NCI-H1694 treated with DMSO at 0.1 percent for 48 hours (cell line): ENCODE results near the gene TAS1R3.

Source experiments
- DNase-seq: peaks from one replicate; lab custom pipeline; 2025; lab: John Stamatoyannopoulos, UW

Gene TAS1R3

GRCh38 chr1:1324524-1325287 is 6.4 kb upstream of the TAS1R3 start, which contains the start of the genes CPTP and INTS11:
Gene CPTP (plus strand): TSS chr1:1324802. CDS start chr1:1326911, 2,109 bp downstream.
Gene INTS11 (minus strand): TSS chr1:1324660. CDS start chr1:1324608, 52 bp downstream.
- peak; percentile 64 for DNase-seq

DNA sequence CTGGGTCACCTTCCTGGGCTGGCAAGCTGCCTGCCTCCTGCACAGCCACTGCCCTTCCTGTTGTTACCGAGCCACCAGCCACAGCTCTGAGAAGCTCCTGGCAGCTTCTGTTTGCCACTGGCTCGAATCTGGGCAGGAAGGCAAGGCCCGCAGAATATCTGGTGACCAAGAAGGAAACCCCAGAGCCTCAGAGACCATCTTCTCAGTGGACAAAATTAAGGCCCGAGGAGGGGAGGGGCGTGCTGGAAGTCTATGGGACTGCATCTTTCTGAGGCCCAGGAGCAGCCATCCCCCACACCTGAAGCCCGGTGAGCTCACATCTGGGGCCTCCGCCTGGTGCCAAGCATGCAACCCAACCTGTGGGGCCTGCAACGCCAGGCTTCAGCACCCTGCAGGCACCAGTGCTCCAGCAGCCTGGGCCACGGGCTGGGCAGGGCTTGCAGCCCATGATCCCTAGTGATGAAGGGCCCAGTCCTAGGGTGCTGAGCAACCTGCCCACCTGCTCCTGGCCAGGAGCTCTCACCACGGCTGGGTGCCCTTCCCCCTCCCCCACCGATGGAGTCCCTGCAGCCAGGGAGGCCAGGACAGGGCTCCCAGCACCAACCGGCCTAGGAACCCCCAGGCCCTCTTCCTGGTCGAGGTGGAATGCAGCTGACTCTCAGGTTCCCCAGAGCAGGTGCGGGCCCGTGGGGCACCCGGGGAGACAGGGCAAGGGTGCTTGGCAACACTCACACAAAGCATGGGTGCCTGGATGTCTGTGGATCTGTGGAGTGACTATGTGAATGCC is 5.6 kb upstream of the TAS1R3 start:
- DNase-seq = no peak

DNA sequence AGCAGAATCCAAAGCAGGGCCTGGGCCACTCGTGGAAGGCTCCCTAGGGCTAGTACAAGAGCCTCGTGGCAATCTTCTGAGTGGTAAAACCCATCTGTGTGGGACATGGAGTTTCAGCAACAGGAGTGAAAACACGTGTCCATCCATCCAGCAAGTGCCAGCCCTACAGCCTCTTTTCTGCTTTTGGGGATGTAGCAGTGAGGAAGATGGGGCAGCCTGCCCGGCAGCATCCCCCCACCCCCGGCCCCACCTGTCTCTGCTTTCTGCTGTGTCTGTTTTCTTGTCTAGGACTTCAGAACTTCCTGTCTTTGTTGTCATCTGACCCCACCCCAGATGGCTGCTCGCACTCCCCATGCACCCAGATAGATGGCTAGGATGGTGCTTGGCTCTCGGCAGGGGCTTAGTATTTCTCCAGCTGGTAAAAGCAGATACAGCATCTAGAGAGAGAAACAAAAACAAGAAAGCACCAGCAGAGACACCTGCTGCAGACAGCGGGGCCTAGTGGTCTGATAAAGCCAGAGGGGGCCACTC is 4.9 kb upstream of the TAS1R3 start:
- DNase-seq = no peak

DNA sequence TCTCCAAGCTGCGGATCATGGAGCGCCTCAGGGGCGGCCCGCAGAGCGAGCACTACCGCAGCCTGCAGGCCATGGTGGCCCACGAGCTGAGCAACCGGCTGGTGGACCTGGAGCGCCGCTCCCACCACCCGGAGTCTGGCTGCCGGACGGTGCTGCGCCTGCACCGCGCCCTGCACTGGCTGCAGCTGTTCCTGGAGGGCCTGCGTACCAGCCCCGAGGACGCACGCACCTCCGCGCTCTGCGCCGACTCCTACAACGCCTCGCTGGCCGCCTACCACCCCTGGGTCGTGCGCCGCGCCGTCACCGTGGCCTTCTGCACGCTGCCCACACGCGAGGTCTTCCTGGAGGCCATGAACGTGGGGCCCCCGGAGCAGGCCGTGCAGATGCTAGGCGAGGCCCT is 3.8 kb upstream of the TAS1R3 start:
- no peak for DNase-seq

DNA sequence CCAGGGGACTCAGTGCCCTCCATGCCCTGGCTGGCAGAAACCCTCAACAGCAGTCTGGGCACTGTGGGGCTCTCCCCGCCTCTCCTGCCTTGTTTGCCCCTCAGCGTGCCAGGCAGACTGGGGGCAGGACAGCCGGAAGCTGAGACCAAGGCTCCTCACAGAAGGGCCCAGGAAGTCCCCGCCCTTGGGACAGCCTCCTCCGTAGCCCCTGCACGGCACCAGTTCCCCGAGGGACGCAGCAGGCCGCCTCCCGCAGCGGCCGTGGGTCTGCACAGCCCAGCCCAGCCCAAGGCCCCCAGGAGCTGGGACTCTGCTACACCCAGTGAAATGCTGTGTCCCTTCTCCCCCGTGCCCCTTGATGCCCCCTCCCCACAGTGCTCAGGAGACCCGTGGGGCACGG is 2.8 kb upstream of the TAS1R3 start:
- DNase-seq = no peak

- DNase-seq = no peak
Observed at GRCh38 chr1:1329304-1330210, 1.5 kb upstream of the TAS1R3 start.

DNA sequence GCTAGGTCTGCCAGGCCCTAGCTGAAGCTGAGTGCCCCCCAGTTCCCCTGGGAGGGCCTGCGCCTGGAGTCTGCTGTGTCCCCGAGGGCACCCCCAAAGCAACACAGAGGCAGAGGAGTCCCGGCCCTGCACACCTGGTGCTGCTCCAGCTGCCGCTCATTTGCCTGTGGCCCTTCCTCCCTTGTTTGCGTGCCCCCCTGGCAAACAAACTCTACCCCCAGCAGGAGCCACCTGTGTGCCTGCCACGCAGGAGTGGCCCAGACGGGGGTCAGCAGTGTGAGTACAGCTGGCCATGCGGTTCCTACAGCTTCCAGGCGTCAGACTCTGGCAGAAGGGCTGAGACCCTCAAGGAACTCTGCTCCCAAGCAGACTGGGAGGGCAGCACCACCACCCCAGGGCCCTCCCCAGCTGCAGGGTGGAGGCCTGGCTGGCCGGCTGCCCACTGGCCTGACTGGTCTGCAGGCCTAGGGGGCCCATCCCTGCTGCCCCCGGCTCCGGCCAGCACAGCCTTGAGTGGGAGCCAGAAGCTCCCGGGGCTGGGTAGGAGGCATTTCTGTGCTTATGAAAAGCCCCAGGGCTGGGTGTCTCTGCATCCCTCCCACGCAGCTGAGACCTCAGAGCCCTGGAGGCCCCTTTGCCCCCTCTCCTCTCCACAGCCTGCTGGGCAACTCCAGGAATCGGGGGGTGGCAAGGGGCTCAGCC is 563 bp upstream of the TAS1R3 start:
- DNase-seq = no peak

DNA sequence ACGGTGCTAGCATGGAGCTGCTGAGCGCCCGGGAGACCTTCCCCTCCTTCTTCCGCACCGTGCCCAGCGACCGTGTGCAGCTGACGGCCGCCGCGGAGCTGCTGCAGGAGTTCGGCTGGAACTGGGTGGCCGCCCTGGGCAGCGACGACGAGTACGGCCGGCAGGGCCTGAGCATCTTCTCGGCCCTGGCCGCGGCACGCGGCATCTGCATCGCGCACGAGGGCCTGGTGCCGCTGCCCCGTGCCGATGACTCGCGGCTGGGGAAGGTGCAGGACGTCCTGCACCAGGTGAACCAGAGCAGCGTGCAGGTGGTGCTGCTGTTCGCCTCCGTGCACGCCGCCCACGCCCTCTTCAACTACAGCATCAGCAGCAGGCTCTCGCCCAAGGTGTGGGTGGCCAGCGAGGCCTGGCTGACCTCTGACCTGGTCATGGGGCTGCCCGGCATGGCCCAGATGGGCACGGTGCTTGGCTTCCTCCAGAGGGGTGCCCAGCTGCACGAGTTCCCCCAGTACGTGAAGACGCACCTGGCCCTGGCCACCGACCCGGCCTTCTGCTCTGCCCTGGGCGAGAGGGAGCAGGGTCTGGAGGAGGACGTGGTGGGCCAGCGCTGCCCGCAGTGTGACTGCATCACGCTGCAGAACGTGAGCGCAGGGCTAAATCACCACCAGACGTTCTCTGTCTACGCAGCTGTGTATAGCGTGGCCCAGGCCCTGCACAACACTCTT is 1.1 kb downstream of the TAS1R3 start:
- no peak for DNase-seq

DNA sequence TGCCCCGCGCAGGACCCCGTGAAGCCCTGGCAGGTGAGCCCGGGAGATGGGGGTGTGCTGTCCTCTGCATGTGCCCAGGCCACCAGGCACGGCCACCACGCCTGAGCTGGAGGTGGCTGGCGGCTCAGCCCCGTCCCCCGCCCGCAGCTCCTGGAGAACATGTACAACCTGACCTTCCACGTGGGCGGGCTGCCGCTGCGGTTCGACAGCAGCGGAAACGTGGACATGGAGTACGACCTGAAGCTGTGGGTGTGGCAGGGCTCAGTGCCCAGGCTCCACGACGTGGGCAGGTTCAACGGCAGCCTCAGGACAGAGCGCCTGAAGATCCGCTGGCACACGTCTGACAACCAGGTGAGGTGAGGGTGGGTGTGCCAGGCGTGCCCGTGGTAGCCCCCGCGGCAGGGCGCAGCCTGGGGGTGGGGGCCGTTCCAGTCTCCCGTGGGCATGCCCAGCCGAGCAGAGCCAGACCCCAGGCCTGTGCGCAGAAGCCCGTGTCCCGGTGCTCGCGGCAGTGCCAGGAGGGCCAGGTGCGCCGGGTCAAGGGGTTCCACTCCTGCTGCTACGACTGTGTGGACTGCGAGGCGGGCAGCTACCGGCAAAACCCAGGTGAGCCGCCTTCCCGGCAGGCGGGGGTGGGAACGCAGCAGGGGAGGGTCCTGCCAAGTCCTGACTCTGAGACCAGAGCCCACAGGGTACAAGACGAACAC is 1.8 kb downstream of the TAS1R3 start:
- no peak for DNase-seq

- no peak for DNase-seq
Observed at GRCh38 chr1:1333551-1334241, 2.6 kb downstream of the TAS1R3 start.

DNA sequence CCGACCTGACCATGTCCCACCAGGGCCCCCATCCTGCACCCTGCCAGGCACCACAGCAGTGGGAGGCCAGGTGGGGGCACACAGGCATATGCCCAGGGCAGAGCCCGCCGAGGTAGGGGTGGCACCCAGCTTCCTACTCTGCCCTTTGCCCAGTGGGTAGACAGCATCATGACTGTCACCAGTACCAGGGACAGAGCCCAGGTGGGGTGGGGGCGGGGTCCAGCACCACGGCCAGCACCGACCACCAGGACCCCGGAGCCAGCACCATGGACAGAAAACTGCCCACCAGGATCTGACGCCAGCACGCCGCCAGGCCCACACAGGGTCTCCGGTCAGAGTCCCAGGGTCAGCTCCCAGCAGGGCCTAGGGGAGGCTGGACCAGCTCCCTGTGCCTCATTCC is 3.8 kb downstream of the TAS1R3 start:
- no peak for DNase-seq

GRCh38 chr1:1335283-1335682 is 4.2 kb downstream of the TAS1R3 start:
- DNase-seq = no peak

DNA sequence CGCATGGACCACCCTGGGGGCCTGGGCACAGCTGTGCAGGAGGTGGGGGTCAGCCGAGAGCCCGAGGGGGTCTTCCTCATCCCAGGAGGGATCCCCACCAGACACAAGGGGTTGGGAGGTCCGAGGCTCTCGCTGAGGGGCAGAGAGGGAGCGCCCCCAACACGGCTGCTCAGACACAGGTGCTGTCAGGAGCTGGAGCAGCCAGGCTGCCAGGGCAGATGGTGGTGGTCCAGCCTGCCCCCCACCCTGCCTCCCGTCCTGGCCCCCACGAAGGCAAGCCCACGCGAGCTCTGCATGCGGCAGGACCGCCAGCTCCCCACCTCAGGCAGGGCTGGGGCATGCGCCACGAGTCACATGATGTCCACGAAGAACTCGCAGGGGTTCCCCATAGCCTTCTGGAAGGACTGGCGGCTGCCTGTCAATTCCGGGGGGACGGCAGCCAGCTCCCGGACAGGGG is 4.7 kb downstream of the TAS1R3 start:
- no peak for DNase-seq

GRCh38 chr1:1336446-1336845 is 5.4 kb downstream of the TAS1R3 start:
- DNase-seq = no peak

- no peak for DNase-seq
Observed at GRCh38 chr1:1336931-1337792, 6.1 kb downstream of the TAS1R3 start.

- no peak for DNase-seq
Observed at GRCh38 chr1:1337793-1338147, 6.7 kb downstream of the TAS1R3 start.

GRCh38 chr1:1338278-1338677 is 7.2 kb downstream of the TAS1R3 start:
- DNase-seq = no peak

GRCh38 chr1:1340185-1340584 is 9.1 kb downstream of the TAS1R3 start:
- DNase-seq = no peak
